HG03378 (cell line): ENCODE results near the gene SNAPC1.
"Not testable (repeated sequence)": the region's sequence is repeated elsewhere in the genome, so short reads cannot be mapped to it uniquely, and the experiment has no call there.

Experiments
- ATAC-seq: cut with Tn5 transposase; IDR thresholded peaks from one replicate; pipeline ENCODE4 v1.9.1; 2021; ENCODE audit warnings: mild to moderate bottlenecking, moderate library complexity; ENCODE audit not compliant: unreplicated experiment

Gene SNAPC1

GRCh38 chr14:61749264-61749663 is 13.0 kb upstream of the SNAPC1 start:
- ATAC-seq, result no peak

GRCh38 chr14:61749867-61750266 is 12.4 kb upstream of the SNAPC1 start:
- ATAC-seq, result no peak

- ATAC-seq, result peak; percentile 92
Observed at GRCh38 chr14:61750708-61751474, 11.3 kb upstream of the SNAPC1 start.

- no peak for ATAC-seq
Observed at GRCh38 chr14:61751475-61751989, 10.7 kb upstream of the SNAPC1 start.

- peak; percentile 57 for ATAC-seq
Observed at GRCh38 chr14:61752626-61753025, 9.6 kb upstream of the SNAPC1 start.

- ATAC-seq, result no peak
Observed at GRCh38 chr14:61753631-61754030, 8.6 kb upstream of the SNAPC1 start.

GRCh38 chr14:61754627-61755381 is 7.4 kb upstream of the SNAPC1 start:
- no peak for ATAC-seq

GRCh38 chr14:61755382-61755742 is 6.9 kb upstream of the SNAPC1 start:
- ATAC-seq, result not testable (repeated sequence)

GRCh38 chr14:61756135-61756534 is 6.1 kb upstream of the SNAPC1 start:
- ATAC-seq, result no peak

- no peak for ATAC-seq
Observed at GRCh38 chr14:61759878-61760277, 2.3 kb upstream of the SNAPC1 start.

GRCh38 chr14:61761557-61761956 is 663 bp upstream of the SNAPC1 start:
- ATAC-seq, result peak; percentile 2

- ATAC-seq, result no peak
Observed at GRCh38 chr14:61764342-61765122, 2.3 kb downstream of the SNAPC1 start.

- no peak for ATAC-seq
Observed at GRCh38 chr14:61765225-61765943, 3.2 kb downstream of the SNAPC1 start.

- no peak for ATAC-seq
Observed at GRCh38 chr14:61766151-61766550, 3.9 kb downstream of the SNAPC1 start.

- no peak for ATAC-seq
Observed at GRCh38 chr14:61768240-61768639, 6.0 kb downstream of the SNAPC1 start.

- no peak for ATAC-seq
Observed at GRCh38 chr14:61769893-61770292, 7.7 kb downstream of the SNAPC1 start.

GRCh38 chr14:61774861-61775260 is 12.6 kb downstream of the SNAPC1 start:
- ATAC-seq, result no peak

GRCh38 chr14:61780125-61780524 is 17.9 kb downstream of the SNAPC1 start:
- no peak for ATAC-seq

- ATAC-seq, result no peak
Observed at GRCh38 chr14:61797309-61797708, 35.1 kb downstream of the SNAPC1 start.

- no peak for ATAC-seq
Observed at GRCh38 chr14:61802010-61802568, 39.9 kb downstream of the SNAPC1 start.
